Gastroesophageal sphincter (tissue), 4 donors: ENCODE results near the gene TBC1D22B. TPM values are rescaled to one million over a fixed set of nuclear protein-coding genes. Genes with fewer than 3 reads are reported as not detected.

Experiments used
- ATAC-seq: fragments of 150-250 bp; one replicate; pipeline ENCODE4 v1.9.1; 2016; ENCODE audit warnings: mild to moderate bottlenecking, moderate library complexity
- H3K27ac ChIP-seq, 4 donors: fragments of 200-600 bp; sonication (generic) in 3 of 4; 1 replicate in 3 of 4; 2 replicates in 1 of 4; pipeline ENCODE4 v1.5.1; 2016 to 2019
- H3K27me3 ChIP-seq: fragments of 200-600 bp; sonication (generic); one replicate; pipeline ENCODE4 v1.5.1; 2019
- H3K36me3 ChIP-seq, 2 donors: fragments of 200-600 bp; sonication (generic); one replicate each; pipeline ENCODE4 v1.5.1; 2019; ENCODE audit warnings: control low read depth in 1 of 2
- H3K4me1 ChIP-seq, 3 donors: fragments of 200-600 bp; sonication (generic); 1 replicate in 2 of 3; 2 replicates in 1 of 3; pipeline ENCODE4 v1.5.1; 2016 to 2019; ENCODE audit warnings: control low read depth in 2 of 3
- H3K4me3 ChIP-seq, 2 donors: fragments of 200-600 bp; sonication (generic); one replicate each; pipeline ENCODE4 v1.5.1; 2019; ENCODE audit warnings: mild to moderate bottlenecking in 1 of 2, moderate library complexity in 1 of 2
- H3K9me3 ChIP-seq, 3 donors: fragments of 200-600 bp; sonication (generic); one replicate each; pipeline ENCODE4 v1.5.1; 2017 to 2019; ENCODE audit warnings: control low read depth in 2 of 3
- CTCF ChIP-seq, 4 experiments: fragments of 200-600 bp in 2 of 4; fragments of 450-650 bp in 2 of 4; sonication (generic) in 1 of 4; IDR thresholded peaks; one replicate each; pipeline ENCODE4 v1.5.1; 2017 to 2019; ENCODE audit warnings: antibody characterized with exemption in 4 of 4, mild to moderate bottlenecking in 2 of 4, moderate library complexity in 2 of 4
- EP300 ChIP-seq: sonication (generic); formaldehyde crosslinking; IDR thresholded peaks from one replicate; pipeline ENCODE4 v1.6.1; 2017; ENCODE audit warnings: antibody characterized with exemption, mild to moderate bottlenecking
- POLR2A ChIP-seq, 2 donors: fragments of 450-650 bp; IDR thresholded peaks; one replicate each; pipeline ENCODE4 v1.6.1; 2017; ENCODE audit warnings: antibody characterized with exemption in 2 of 2, mild to moderate bottlenecking in 2 of 2, moderate library complexity in 1 of 2
- POLR2AphosphoS5 ChIP-seq: sonication (generic); formaldehyde crosslinking; IDR thresholded peaks from one replicate; pipeline ENCODE4 v1.6.1; 2017; ENCODE audit warnings: antibody characterized with exemption
- WGBS, 2 donors: methylation state at CpG; one replicate each; pipeline ENCODE4 v1.1.5; 2018; ENCODE audit warnings: low coverage in 1 of 2; 5-methylcytosine and 5-hydroxymethylcytosine counted together
- total RNA-seq, 4 donors: library from RNA; depleted of rRNA; stranded (reverse); fragments of >200 nt; gene quantifications; one replicate each; pipeline ENCODE4 v1.1.0, GENCODE V29; 2016

Gene TBC1D22B
- total RNA-seq, 4 donors from 2014 or later, result 5.0 to 9.2 (median 8.3) TPM

GRCh38 chr6:37253486-37254007 lies 4.0 kb upstream of the TBC1D22B start:
- ATAC-seq, result no peak
- peaks cover 2 to 12% (median 3%) of the 10 kb centered on the region in 3 donors for H3K4me1 ChIP-seq
- H3K4me3 ChIP-seq, result no peak overlapping the region
- H3K27ac ChIP-seq, result no peak overlapping the region
- TF ChIP-seq POLR2A (IDR thresholded peaks at IDR 0.05) (no peak), POLR2AphosphoS5 (no peak), EP300 (no peak), CTCF (IDR thresholded peaks at IDR 0.05) (no peak)
- no peaks in the 10 kb centered on the region for H3K36me3 ChIP-seq
- peaks cover 4% of the 10 kb centered on the region for H3K27me3 ChIP-seq
- H3K9me3 ChIP-seq, result no peaks in the 10 kb centered on the region

GRCh38 chr6:37254881-37255280 lies 2.7 kb upstream of the TBC1D22B start:
- H3K4me1 ChIP-seq, result peaks cover 2 to 26% (median 7%) of the 10 kb centered on the region in 3 donors
- no peak overlapping the region for H3K4me3 ChIP-seq
- ATAC-seq, result no peak
- WGBS, 2 donors, result 82 to 90% methylated on average over 4 to 5 of the region's 5 CpGs
- H3K9me3 ChIP-seq, result no peaks in the 10 kb centered on the region
- H3K36me3 ChIP-seq, result no peaks in the 10 kb centered on the region
- TF ChIP-seq EP300, result no peak
- no peak for TF ChIP-seq POLR2AphosphoS5
- TF ChIP-seq POLR2A (IDR thresholded peaks at IDR 0.05), result no peak
- TF ChIP-seq CTCF (IDR thresholded peaks at IDR 0.05), result no peak
- no peak overlapping the region for H3K27ac ChIP-seq
- peaks cover 4% of the 10 kb centered on the region for H3K27me3 ChIP-seq

- Histone ChIP-seq H3K4me1 (peaks cover 2 to 28% (median 7%) of the 10 kb centered on the region in 3 donors), H3K4me3 (peak overlapping the region in 1 of 2 donors; percentile 60), H3K27me3 (peaks cover 4% of the 10 kb centered on the region), H3K36me3 (no peaks in the 10 kb centered on the region), H3K27ac (peak overlapping the region in 1 of 4 donors; percentile 89), H3K9me3 (no peaks in the 10 kb centered on the region)
- whole genome bisulfite sequencing, 2 donors, result 41 to 53% methylated on average over 9 to 12 of the region's 12 CpGs
- peak; percentile 52 for ATAC-seq
- TF ChIP-seq POLR2A (IDR thresholded peaks at IDR 0.05) (no peak), POLR2AphosphoS5 (no peak), CTCF (IDR thresholded peaks at IDR 0.05) (no peak), EP300 (no peak)
Measured at GRCh38 chr6:37256692-37257319, 766 bp upstream of the TBC1D22B start.

- peak overlapping the region; percentile 8 to 60 for H3K4me3 ChIP-seq
- peaks cover 2 to 28% (median 7%) of the 10 kb centered on the region in 3 donors for H3K4me1 ChIP-seq
- H3K36me3 ChIP-seq, result no peaks in the 10 kb centered on the region
- peaks cover 4% of the 10 kb centered on the region for H3K27me3 ChIP-seq
- ATAC-seq, result no peak
- H3K9me3 ChIP-seq, result no peaks in the 10 kb centered on the region
- no peak for TF ChIP-seq CTCF (IDR thresholded peaks at IDR 0.05)
- no peak for TF ChIP-seq EP300
- no peak for TF ChIP-seq POLR2AphosphoS5
- no peak for TF ChIP-seq POLR2A (IDR thresholded peaks at IDR 0.05)
- H3K27ac ChIP-seq, result peak overlapping the region in 2 of 4 donors; percentile 72 to 89
- WGBS, 2 donors, result 0% methylated on average over 3 to 9 of the region's 9 CpGs
Measured at GRCh38 chr6:37257320-37257633, 295 bp upstream of the TBC1D22B start.
